GM19467 (cell line): Measurements from ENCODE around the gene RMI2.

ENCODE experiments used
- ATAC-seq: cut with Tn5 transposase; IDR thresholded peaks from one replicate; pipeline ENCODE4 v1.9.1; 2021; ENCODE audit warnings: mild to moderate bottlenecking, moderate library complexity; ENCODE audit not compliant: unreplicated experiment

The RMI2 gene

DNA sequence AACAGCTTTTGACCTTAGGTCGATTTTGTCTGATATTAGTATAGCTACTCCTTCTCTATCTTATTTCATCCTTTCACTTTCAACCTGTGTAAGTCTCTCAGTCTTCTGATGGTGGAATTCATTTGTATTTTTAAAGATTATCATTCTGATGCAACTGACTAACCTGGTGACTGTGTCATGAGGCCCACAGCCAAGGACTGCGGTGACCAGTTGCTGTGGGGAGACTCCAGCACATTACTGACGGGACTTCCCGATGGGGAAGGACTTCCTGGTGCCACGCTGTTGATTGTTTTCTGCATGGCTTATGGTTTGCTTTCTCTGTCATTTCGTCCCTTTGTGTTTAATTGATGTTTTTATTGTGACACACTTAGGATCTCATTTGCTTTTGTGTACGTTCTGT lies 34.2 kb downstream of the RMI2 start:
- peak; percentile 56 for ATAC-seq

DNA sequence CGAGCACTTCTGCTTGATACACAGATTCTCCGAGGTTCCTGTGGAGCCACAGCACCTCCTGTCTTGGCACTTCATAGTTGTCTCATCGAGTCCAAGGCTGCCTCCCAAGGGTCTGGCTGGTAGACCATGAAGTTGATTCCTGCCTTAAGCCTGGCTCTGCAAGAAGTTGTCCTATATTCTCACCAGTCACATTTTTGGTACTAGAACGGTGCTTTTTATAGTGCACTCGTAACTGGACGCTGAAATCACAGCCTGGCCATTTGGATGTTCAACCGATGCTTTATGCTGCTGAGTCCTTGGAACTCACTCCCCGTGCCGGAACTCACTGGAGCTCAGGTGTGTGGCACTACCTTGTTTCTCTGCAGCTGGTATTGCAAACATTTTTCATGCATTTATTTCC lies 35.6 kb downstream of the RMI2 start:
- ATAC-seq, result no peak

DNA sequence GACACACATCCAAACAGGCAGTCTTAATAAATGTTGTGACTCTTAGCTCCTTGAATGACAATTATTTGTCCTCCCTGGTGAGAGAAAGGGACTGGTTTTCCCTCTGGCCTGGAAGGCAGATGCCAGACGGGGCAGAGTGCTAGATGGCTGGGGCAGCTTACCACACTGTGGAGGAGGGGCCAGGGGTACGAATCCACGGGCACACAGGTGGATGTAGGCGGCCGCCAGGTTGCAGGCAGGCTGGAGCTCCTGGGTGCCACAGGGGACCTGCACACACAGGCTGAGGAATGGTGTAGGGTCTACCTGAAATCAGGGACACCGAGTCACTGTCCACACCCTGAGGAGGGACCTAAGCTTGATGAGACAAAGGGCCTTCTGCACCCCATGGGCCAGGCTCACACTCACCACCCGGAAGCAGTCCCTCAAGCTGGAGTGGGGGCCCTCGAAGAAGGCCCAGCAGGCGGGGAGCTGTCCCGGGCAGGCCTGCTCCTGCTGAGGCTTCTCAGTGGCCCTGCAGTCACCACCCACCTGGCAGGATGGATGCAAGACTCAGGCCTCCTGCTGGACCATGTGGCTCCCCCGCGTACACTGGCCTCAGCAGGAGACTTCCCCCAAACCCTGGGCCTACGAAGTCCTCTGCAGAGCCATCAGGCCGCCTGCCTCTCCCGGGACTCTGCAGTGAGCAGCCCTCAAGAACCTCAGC lies 38.4 kb downstream of the RMI2 start:
- no peak for ATAC-seq

DNA sequence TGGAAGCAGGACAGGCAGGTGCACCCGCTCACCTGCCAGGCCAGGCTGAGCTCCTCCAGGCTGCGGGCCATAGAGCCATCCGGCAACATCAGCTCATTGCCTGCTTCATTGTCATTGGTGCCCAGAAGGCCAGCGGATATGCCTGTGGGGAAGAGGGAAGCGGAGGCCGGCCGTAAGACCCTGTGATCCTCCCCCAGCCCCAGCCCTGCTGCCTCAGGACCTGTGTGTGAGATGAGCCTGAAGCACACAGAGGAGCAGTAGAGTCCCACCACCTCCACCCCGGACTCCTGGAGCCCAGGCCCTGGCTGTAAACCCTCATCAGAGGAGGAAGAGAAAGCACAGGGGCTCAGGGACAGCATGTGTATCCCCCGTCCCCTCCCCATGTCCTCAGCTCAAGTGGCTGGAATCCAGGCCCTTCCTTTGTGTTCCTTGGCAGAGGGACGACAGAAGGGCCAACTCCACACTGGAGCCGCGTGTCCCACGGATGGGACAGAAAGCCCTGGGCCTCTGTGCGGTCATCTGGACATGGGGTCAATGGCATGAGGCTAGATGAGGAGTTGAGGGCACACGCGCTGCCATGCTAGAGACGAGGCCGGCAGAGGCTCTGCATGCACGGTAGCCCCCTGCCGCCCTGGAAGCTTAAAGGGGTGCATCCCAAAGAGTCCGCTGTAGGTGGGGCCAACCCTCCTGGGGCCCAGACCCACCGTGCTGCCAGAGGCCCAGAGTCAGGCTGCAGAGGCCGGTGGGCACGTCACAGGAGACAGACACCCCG lies 39.1 kb downstream of the RMI2 start:
- no peak for ATAC-seq

DNA sequence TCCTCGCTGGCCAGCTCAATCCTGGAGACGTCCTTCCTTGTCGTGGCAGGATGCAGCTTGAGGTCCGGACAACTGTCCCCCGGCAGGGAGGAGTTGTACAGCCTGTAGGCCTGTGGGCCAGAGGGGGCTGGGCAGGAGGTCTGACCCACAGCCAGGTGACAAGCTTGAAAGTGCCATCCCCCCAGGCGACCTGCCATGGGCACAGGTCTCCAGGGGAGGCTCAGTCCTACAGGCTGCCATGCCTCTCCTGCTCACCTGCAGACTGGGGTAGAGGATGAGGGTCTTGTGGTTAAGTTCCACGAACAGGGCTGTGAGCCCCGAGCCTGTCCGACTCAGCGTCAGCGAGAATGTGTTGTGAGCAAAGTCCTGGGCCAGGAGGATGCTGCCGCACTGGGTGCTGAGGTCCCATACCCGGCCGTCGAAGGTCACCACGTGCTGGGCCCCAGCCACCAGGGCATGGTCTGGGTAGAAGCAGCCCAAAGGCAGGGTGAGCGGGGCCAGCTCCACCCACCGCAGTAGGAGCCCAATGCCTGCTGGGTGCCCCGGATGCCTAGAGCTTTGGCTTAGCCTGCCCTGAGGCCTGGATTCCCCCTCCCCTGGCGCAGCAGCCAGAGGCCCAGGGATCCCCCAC lies 39.8 kb downstream of the RMI2 start:
- no peak for ATAC-seq

DNA sequence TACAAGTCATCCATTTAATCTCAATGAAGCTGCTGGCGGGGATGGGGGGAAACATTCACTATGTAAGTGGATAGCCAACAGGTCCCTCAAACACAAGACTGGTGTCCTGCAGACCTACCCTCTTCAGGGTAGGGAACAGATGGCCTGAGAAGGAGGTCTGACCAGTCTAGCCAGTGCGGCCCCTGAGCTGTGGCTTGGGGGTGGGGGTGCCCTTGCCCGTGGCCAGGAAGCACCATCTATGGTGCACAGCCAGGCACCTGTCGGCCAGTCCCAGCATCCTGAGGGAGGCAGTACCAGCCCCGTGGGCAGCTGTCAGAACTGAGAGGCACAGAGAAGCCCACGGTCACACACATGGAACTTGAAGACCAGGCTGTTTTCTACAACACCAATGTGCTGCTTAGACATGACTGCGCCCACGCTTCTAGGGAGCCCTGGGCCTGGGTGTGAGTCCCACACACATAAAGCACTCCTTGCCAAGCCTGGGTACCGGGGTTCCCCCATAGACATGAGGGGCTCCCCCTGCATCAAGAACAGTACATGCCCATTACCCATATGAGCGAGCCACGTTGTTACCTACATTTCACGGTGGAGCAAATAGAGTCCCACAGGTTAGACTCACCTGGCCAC lies 40.9 kb downstream of the RMI2 start:
- no peak for ATAC-seq

DNA sequence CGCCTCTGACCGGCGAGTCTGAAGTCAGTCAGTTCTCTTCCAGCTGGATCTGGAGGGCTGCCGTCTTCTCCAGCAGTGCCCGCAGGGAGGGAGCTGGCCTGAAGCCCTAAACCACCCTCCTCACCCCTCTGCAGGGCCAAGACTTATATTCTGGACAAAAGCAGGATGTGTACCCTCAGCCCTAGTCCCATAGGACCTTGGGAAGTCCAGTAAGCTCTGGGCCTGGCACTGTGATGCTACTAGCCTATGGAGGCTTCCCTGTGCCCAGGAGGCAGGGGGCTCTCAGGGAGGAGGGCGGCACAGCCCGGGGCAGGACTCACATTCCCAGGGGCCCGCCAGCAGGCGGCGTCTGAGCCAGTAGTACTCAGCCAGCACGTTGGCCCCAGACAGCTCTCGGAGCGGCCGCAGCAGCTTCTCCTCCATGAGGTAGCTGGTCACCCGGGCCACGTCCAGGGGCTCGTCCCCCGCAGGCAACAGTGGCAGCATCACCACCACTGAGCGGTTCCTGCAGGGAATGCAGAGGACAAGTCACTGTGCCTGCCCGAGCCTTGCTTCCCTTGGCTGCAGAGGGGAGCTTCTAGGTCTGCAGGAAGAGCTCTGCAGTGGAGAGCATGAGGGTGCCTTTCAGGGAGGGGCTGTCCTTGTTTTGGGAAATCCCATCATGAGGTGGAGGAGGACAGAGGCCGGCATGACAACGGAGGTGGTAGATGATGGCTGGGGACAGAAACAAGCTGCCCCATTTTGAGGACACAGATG lies 41.7 kb downstream of the RMI2 start:
- ATAC-seq, result no peak

DNA sequence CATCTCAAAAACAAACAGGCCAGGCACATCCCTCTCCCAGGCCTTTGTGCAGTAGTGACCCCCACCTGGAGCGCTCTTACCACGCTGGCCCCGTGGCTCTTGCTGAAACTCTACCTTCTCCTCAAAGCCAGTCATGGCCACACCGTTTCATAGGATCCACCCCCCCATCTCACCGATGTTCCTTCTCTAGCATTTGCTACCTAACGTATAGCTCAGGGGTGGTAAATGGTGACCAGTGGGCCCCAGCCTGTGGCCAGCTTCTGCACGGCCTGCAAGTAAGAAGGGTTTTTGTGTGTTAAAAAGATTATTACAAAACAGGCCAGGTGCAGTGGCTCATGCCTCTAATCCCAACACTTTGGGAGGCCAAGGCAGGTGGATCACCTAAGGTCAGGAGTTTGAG lies 43.8 kb downstream of the RMI2 start:
- no peak for ATAC-seq

DNA sequence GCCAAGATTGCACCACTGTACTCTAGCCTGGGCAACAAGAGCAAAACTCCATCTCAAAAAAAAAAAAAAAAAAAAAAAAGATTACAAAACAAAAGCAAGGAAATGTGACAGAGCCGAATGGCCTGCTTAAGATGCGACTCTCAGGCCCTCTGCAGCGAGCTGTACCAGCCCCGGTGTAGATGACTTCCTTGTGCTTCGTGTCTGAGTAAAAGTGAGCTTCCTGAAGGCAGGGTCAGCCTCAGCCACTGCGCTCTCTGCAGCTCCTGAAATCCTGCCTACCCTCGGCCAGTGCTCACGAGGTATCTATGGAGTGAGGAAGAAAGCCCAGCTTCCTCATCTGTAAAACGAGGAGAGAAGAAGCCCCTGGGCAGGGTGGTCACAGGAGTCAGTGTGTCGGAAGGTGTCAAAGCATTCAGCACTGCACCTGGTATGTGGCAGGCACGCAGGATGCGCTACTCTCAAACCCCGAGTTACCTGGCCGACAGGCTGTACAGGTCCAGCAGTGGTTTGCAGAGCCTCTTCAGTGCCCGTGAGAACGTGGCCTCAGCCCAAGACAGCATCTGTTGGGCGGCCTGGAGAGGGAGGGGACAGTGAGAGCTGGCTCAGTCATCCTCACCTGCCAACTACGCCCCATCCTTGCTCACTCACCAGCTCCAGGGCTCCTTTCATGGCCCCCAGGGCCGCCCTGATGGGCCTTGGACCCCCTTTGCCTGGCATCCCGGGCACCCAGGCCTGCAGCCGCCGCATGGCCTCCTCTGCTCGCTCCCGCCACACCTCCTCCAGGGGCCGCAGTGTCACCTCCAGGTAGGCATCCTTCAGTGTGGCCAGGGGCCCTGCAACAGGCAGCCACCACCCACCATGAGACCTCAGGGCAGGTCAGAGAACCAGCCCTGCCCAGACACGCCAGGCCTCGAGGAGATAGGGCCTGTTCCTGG lies 44.6 kb downstream of the RMI2 start:
- no peak for ATAC-seq

DNA sequence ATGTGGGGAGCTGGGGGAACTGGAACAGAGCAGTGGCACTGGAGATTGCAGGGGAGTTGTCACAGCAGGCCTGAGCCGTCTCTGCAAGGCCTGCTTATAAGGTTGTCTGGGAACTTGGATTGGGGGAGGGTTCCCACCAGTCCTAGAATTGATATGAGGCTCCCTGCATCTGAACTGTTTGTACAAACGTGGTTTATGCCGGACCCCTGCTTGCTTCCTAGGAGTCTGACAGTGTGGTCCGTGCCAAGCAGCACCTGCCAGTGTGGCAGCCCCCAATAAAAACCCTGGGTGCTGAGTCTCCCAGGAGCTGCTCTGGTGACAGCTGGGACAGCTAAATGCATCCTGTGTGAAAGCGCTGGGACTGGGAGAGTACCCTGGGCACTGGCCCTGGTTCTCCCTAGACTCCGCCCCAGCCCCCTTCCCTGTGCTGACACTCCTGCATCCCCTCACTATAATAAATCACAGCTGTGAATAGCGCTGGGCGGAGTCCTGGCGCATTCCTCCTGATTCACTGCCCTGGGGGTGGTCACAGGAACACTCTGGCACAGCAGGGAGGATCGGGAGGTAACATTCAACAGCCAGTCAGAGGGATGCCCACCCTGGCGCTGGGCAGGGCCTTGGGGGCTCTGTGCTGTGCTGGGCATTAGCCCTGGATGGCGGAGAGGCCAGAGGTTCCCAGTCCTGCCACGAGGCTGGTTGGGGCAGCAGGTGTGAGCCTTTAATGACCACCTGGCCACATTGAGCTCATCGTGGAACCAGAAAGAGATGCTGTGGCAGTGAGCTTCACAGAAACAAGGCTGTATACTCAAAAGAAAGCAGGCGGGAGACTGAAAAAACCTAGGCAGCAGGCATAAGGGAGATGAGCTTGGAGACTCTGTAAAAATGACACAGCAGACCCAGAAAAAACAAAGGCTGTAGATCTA lies 45.6 kb downstream of the RMI2 start:
- ATAC-seq, result no peak

DNA sequence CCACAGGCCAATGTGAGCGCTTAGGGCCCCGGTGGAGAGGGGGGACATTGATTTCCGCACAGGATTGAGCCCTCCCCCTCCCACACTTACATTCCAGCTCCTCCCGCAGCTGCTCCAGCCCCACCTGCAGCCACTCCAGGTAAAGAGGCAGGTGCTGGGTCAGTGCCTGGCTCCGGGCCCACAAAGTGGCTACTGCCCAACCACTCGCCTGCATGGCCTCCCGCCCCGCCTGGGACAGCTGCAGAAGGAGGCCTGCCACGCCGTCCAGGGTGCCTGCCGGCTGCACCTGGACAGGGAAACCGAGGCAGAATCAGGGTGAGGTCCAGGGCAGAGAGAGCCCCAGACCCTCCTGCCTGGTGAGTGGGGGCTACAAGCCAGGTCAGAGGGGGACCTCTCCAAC lies 46.3 kb downstream of the RMI2 start:
- no peak for ATAC-seq

DNA sequence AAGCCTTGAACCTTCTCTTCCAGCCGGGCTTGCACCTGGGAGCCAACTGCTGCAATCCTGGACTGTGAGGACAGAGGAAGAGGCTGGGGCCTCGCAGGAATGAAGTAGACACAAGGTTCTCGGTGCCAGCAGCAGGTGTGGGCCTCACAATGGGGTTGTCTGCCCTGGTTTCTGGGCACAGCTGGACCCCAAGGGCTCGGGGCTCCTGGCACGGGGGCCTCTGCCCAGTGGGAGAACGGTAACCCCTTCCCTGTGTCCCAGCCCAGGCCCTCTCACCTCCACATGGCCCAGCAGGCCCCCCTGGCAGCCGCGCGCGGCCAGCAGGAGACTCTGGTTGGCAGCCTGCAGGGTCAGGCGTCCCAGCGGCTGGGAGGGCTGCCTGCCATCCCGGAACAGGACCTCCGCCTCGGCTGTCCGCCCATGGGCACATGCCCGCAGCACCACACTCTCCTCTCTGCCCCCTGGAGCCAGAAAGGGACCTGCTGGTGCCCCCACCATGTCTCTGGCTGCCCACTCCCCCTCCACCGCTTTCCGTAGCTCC lies 46.9 kb downstream of the RMI2 start:
- no peak for ATAC-seq

DNA sequence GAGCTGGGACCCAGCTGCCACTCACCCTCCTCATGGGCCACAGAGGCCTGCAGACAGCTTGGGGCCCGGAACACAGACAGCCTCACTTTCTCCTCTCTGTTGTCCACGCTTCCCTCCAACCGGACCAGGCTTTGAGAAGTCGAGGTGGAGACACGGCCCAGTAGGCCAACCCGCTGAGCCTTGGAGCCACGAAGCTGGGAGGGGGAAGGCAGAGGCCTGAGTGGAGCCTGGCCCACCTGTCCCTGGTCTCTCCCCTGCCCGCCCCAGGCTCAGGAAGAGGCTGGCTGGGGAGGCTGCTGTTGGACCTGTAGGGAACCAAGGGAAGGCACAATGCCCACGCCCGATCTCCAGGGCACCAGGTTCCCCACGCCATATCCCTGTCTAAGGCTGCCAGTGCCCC lies 48.1 kb downstream of the RMI2 start:
- no peak for ATAC-seq

DNA sequence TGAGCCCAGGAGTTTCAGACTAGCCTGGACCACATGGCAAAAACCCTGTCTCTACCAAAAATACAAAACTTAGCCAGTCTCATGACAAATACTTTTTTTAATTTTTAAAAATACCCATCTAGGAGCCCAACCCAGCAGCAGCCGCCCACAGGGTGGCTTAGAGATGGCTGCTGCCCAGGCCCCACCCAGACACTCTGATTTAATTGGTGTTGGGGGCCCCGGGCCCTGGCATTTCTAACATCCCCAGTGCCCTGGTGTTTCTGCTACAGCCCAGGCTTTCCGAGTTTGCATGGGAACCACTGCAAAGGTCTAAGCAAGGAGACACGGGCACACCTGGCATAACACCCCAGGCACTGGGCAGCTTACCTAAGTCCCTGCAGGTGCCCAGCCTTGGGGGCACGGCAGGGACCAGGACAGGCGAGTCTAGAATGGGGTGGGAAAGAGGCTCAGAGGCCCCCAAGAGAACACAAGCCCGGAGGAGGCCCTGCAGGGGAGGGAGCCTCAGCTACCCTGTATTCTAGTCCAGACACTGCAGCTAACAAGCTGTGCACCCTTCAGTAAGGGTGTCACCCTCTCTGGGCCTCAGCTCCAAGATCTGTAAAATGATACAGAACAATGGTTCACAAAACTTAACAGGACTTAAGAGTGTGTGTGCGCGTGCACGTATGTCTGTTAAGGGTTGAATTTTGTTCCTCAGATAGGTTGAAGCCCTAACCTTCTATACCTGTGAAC lies 48.8 kb downstream of the RMI2 start:
- ATAC-seq, result no peak

DNA sequence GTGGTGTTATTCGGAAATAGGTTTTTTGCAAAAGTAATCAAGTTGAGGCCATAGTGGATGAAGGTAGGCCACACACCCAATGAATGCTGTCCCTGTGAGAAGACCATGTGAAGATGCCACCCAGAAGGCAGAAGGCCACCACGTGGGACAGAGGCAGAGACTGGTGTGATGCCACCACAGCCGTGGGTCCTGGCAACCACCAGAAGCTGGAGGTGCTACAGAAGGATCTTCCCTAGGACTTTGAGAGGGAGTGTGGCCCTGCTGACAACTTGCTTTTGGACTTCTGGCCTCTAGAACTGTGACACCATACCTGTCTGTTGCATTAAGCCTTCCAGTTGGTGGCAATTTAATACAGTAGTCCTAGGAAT lies 49.3 kb downstream of the RMI2 start:
- no peak for ATAC-seq

DNA sequence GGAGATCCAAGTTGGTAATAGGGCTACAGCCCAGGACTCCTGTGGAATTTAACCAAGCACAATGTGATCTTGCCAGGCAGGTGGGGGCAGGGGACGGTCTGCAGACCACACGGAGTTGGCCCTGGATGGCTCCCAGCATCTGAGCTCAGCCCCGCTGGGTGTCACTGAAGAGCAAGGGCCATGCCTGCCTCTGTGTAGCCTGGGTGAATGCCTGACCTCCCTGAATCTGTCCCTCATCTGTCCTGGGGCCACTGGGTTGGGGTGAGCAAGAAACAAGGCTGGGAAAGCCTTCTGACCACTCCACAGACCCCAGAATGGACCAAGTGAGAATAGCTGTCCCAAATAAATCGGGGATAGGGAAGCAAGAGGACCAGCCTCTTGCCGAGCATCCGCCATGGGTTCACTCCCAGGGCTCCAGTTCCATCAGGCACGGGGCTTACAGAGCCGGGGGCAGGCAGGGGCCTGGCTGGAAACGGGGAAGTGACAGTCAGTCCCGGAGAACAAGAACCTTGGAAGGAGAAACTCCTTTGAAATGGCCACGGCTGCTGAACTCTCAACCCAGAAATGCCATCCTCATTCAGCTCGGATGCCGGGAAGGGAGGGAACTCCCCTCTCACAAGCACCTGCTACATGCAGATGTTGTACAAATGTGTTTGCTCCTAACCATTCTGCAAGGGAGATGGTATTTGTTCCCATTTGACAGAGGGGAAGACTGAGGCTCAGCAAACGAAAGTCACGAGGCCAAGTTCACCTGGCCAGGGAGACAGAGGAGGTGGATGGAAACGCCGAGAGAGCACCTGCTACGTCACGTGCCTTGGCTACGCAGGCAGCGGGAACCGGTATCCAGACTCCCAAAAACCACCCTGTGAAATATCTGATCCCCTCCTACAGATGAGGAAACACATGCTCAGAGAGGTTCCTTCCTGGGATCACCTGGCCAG lies 50.0 kb downstream of the RMI2 start:
- no peak for ATAC-seq

DNA sequence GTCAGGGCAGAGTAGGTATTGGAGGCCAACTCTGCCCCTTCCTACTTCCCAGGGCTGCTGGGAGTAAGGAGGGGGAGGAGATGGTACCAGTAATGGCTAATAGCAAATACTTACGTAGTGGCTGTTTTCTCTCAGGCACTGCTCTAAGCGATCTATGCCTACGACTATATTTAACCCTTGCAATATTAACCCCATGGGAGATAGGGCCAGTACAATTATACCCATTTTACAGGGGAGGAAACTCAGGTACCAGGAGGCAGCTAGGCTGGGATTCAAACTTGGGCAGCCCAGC lies 50.6 kb downstream of the RMI2 start:
- ATAC-seq, result no peak
